Stimulated activated CD4-positive, alpha-beta T cell treated with anti-CD3 and anti-CD28 coated beads, Interleukin-4, amount 100 ng/mL, for 4 hours (primary cell): ENCODE data around the gene PGAM2.
"Not testable (repeated sequence)": the region's sequence is repeated elsewhere in the genome, so short reads cannot be mapped to it uniquely, and the experiment has no call there.

ENCODE experiments used
- DNase-seq, 2 experiments: peaks; one replicate each; pipeline ENCODE4 v3.0.0-alpha.2; 2020

Gene PGAM2

DNA sequence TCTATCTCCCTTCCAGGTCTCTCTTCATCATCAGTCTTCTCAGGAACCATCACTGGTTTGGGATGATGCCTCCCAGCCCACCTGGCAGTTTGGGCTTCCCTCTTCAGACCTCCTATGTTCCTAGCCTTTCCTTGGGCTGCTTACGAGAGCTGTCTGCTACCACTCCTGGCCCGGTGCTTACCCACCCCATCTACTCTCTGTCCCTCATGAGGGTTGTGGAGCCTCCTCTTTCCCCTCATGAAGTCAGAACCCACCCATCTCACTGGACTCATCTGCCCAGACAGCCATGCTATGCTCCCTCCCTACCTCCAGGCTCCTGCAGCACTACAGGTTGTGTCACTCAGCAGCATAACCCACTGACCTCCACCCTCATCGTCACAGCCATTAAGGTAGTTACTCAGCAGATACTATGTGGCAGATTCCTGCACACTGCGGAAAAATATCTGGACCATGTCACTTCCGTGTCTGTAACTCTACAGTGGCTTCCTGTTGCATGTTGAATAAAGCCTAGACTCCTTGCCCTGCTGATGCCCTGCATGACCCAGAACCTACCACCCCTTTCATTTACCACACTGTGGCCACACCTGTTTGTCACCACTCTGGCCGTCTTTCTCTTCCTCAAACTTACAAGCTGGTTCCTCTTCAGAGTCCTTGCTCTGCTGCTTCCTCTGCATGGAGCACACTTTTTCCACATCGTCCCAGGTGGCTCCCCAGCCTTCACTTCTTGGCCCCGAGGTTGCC is 18.9 kb downstream of the PGAM2 start:
- DNase-seq = peak in 1 of 2 experiments; percentile 24

DNA sequence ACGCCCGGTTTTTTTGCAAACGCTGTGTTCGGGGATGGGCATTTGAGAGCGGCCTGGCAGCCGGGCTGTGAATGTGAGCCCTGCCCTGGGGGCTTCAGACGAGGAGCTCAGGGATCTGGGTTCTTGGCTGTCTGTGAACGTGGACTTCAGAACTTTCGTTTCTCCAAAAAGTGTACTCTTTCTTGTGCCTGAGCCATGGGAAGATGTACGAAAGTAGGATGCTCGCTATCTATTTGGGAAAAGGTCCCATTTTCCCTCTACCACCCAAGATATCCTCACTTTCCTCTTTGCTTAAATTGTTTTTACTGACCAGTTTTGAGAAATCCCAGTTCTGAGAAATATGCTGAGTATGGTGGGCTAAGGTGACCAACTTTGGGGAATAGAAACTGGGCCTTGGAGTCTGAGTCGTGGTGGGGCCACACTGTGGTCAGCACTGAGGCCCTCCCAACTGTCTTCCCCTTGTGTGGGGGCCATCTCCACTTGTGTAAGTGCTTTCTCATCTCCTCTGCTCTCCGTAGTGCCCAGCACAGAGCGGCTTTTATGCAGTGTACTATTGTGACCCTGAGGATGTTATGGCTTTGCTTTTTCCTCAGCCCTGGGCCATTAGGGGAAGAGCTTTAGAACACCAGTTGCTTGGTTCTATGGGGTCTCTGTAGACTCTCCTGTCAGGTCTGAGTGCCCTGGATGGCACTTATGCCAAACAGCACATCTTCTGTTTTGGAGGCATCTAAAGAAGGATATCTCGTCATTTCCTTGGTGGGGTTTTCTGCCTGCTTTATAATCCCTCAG is 19.9 kb downstream of the PGAM2 start:
- no peak for DNase-seq

DNA sequence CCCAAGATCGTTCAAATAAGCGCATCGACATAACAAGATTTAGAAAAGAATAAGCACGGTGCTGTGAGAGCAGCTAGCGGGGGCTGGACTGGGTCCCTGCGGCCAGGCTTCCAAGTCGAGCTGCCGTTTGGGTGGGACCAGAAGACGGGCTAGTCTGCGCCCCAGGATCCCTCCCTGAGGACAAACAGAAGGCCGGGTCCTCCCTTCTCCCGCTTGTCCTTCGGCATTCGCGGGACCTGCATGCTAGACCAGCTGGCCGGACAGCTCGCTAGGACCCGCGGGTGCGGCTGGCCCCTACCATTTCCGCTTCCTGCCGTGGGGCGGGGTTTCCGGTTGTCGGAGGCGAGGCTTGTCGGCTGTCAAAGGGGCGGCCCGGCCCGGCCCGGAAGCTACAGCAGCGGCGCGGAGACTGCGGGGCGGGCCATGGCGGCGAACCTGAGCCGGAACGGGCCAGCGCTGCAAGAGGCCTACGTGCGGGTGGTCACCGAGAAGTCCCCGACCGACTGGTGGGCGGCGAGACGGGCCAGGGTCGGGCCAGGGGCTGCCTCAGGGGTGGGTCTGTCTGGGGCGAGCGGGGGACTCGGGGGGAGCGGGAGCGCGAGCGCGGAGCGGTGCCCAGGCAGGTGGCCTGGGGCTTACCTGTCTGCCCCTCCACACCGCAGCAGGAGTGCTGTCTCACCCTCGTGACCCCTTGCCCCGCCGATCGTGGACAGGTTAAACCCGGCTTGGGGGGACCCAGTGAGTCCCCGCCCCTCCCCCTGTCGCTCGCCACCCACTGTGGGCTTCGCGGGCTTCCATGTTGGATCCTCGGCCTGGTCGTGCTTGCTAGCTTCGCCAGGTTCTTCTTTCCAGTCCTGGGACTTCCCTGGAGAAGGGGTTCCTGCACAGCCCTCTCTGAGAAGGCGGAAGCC is 20.8 kb downstream of the PGAM2 start, which contains the start of gene DBNL:
Gene DBNL (plus strand): TSS at position 388 of the 911 bp plus-strand sequence. CDS start 36 bp downstream, at position 424.
- peak; percentile 84 to 89 for DNase-seq

DNA sequence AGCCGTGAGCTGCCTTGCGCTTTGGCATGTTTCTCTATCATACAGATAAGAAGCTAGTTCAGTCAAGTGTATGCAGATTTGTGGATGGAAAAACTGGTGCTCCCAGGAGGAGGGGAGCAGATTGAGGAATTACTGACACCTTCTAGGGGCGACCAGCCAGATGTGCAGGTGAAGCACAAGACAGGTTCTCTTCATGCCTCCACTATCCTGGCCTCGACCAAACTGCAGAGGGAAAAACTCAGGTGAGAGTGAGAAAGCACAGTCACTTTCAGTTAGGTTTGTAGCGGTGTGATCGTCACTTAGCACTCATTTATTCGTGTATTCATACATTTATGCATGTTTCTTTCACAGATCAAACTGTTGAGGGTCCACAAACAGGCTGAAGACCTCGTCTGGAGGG is 21.5 kb downstream of the PGAM2 start:
- no peak for DNase-seq

DNA sequence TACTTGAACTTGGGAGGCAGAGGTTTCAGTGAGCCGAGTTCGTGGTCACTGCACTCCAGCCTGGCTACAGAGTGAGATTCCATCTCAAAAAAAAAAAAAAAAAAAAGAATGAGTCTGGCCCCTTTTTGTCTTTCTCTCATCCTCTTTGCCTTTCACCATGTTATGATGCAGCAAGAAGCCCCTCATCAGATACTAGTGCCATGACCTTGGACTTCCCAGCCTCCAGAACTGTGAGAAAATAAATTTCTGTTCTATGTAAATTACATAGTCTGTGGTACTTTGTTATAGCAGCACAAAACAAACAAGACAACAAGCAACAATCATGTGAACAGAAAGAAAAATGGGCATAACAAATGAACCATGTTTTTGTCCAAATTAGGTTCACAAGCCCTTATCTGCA is 23.1 kb downstream of the PGAM2 start:
- DNase-seq = no peak

DNA sequence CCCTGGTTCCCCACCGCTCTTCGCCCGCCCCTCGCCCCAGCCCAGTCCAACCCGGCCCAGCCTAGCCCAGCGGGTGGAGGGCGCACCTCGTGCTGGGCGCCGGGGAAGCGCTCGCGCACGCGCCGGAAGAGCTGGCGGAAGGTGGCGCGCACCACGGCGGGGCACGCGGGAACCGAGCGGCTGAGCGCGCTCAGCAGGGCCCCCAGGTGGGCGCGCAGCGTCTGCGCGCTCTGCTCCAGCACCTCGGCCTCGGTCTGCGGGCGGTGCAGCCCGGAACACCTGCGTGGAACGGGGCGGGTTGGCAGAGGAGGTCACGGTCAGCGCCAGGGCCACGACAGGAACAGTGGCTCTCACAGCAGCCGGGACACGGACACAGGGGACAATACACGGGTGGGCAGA is 24.9 kb downstream of the PGAM2 start:
- DNase-seq = peak; percentile 57 to 68

DNA sequence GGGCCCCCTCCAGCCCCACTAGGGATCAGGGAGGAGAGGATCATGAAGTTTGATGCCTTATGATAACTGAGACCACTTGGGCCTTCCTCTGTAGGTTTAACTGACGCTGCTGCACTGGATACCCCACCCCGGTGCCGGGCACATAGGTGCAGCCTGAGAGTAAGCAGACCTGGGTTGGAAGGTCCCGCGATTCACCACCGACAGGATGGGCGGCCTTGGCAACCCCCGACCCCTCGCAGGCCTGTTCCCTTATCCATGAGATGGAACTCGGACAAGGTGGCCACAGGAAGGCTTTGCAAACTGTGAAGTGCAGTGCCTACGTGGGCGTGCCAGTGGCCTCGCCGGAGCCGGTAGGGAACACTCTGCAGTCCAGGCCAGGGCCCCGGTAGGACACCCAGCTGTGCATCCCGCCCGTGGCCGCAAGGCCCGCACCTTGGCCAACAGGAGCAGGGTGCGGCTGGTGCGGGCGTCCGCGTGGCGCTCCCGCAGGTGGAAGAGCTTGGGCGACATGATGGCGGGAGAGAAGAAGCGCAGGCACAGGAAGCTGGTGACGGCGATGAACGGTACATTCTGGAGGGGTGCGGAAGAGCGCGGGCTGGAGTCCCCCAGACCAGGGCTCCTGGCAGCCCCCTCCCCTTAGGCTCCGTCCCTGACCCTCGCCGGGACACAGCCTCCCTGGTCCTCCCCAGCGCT is 25.4 kb downstream of the PGAM2 start:
- not testable (repeated sequence) for DNase-seq

DNA sequence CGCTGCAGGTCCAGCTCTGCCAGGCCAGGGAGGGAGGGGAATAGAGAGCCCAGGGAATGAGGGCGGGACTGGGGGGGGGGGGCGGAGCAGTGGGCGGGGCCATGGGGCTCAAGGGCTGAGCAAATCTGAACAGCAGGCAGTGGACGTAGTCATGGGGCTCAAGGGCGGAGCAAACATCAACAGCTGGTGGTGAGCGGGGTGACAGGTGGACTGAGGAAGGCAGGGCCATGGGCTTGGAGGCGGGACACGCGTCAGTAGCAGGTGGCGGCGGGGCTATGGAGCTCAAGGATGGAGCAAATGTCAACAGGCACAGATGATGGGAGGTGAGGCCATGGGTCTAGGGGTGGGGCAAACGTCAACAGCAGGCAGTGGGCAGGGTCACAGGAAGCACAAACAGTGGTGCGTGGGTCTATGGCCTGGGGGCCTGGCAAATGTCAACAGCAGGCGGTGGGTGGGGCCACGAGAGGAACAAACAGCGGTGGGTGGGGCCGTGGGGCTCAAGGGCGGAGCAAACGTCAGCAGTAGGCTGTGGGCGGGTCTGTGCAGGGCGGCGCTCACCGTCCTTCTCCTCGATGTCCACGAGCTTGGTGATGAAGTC is 26.3 kb downstream of the PGAM2 start:
- peak; percentile 61 to 73 for DNase-seq

DNA sequence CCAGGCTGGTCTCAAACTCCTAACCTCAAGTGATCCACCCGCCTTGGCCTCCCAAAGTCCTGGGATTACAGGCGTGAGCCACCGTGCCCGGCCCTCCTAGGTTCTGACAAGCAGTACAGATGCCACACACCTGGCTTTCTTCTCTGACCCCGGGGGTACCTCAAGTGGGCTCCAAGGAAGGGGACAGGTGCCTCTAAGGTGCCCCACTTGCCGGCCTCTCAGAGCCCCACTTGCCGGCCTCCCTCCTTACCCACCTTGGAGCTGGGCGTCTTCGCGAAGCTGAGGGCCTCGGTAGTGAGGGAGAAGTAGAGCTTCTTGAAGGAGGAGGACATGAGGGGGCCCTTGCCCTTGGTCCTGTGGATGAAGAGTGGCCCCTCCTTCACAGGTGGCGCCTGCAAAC is 26.8 kb downstream of the PGAM2 start:
- not testable (repeated sequence) for DNase-seq

DNA sequence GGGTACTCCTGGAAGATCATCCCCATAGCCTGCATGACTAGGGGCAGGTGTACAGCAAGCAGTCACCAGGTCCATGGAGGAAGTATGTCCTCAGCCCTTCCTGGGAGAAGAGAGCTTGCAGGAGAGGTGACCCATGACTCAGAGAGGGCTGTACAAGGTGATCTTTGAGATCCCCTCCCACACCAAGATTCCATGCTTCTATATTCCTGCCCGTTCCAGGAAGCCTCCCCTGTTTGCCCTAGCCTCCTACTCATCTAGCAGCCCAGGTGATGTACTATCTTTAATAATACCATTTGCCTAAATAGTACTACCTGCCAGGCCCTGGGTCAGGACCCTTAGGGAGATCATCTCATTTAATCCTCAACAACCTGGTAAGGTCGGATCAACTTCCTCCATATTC is 27.4 kb downstream of the PGAM2 start:
- not testable (repeated sequence) for DNase-seq

DNA sequence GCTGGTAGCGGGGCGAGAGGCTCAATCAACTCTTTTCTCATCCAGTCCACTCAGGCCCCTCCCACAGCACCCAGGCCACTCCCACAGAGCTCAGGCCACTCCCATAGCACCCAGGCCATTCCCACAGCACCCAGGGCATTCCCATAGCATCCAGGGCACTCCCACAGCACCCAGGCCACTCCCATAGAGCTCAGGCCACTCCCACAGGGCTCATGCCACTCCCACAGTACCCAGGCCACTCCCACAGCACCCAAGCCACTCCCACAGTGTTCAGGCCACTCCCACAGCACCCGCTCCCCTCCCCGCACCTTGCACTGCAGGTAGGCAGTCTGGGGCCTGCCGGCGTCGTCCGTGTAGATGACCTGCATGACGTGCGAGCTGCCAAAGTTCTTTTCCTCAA is 29.0 kb downstream of the PGAM2 start:
- DNase-seq = not testable (repeated sequence)

DNA sequence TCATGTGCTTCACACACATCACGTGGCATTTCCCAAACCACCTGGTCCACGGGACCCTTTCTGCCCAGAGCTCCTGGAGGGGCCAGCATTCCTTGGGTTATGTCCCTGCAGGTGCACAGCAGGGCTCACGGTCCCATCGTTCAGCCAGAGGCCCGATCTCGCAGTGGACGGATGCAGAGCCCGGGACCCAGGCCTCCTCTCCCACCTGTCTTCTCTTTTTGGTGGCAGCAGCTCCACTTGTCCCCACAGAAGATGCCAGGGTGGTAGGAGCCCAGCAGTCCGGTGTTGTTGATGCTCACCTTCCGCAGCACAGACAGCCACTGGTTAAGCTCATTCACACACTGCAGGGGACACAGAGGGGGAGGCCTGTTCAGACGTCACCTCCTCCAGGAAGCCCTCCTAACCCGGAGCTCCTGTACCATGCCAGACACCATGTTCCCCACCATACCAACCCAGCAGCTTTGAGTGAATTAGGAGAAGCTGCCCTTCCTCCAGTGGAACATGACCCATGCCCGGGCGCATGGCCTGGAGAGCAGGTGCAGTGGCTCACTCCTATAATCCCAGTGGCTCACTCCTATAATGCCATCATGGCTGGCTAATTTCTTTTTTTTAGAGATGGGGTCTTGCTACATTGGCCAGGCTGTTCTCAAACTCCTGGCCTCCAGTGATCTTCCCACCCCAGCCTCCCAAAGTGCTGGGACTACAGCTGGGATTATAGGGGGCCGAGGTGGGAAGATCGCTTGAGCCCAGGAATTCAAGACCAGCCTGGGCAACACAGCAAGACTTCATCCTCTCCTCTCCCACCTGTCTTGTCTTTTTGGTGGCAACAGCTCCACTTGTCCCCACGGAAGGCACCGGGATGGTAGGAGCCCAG is 31.2 kb downstream of the PGAM2 start:
- not testable (repeated sequence) for DNase-seq

DNA sequence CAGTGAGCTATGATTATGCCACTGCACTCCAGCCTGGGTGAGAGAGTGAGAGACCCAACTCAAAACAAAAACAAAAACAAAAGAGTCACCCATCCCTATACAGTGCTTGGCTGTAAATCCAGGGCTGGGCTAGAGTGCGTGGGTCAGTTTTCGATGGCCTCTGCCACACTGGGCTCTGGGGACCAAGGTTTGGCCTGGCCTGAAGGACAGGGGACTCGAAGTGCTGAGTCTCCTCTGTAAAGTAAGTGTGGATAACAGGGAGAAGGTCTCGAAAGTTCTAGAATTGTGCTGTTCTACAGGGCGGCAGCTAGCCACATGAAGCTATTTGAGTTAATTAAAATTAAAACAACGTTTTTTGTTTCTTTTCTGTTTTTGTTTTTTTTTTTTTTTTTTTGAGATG is 33.3 kb downstream of the PGAM2 start:
- DNase-seq = not testable (repeated sequence)

DNA sequence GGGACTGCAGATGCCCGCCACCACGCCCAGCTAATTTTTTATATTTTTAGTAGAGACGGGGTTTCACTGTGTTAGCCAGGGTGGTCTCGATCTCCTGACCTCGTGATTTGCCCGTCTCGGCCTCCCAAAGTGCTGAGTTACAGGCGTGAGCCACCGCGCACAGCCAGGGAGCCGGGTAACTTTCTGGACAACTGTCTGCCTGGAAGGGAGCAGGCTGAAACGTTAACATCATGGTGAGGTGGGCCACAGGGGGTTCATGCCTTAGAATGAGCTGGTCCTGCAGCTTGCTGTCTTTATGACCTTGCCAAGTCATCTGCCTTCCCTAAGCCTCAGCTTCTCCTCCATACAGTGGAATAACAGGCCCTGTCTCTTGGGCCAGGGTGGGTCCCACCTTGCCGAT is 34.0 kb downstream of the PGAM2 start:
- DNase-seq = not testable (repeated sequence)

DNA sequence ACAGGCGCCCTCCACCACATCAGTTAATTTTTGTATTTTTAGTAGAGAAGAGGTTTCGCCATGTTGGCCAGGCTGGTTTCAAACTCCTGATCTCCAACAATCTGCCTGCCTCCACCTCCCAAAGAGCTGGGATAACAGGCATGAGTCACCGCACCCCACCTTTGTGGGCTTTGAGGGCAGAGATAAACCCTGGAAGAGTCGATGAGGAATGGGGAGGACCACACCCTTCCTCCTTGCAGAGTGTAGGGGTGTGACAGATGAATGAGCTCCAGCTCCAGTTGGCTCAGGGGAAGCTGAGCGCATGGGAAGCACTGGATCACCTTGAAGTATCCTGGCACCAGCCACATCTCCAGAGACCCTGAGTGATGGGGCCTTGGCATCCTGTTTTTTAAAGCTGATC is 35.3 kb downstream of the PGAM2 start:
- not testable (repeated sequence) for DNase-seq

DNA sequence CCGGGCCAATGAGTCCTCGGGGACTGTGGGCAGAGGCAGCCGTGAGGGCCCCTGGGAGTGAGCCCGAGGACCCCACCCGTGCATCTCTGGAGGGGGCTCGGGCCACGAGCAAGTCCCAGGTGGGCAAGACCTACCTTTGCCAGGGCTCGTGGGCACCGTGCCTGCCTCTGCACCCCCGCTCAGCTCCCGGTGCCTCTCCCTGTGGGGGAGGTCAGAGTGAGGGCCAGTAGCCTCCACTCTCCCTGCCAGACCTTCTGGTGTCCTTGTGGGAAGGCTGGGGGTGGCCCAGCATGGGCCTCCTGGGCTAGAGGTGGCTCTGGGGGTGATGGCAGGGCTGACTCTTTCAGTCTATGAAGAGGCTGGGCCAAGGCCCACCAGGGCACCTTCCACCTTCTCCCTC is 35.9 kb downstream of the PGAM2 start:
- DNase-seq = not testable (repeated sequence)

DNA sequence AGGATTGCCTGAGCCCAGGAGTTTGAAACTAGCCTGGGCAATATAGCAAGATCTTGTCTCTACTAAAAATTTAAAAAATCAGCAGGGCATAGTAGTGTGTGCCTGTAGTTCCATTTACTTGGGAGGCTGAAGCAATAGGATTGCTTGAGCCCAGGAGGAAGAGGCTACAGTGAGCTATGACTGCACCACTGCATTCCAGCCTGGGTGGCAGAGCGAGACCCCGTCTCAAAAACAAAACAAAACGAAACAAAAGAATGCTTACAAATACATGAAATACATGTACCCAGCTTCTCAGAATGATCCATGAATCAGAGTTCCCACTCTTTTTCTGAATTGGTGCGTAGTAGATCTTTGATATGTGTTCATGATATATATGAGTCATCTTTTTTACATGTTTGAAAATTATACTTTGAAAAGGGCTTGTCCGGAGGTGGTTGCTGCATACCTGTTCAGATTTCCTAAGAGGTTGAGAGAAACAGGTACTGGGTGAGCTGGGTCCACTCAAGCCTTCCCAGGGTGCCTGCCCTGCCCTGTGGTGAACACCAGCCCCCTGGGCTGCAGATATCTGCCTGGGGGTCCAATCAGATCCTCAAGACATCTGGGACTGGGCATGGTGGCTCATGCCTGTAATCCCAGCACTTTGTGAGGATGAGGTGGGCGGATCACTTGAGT is 42.4 kb downstream of the PGAM2 start:
- DNase-seq = not testable (repeated sequence)

DNA sequence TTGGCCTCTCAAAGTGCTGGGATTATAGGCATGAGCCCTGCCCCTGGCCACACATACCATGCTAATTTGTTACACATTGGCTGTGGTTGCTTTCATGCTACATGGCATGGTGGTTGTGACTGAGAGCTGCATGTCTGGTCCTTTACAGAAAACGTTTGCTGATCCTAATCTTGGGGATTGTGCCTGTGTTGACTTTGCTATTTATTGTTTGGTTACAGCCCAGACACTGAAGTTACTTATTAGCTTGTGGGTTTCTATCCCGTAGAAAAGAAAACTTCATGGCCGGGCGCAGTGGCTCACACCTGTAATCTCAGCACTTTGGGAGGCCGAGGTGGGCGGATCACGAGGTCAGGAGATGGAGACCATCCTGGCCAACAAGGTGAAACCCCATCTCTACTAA is 43.3 kb downstream of the PGAM2 start:
- not testable (repeated sequence) for DNase-seq

DNA sequence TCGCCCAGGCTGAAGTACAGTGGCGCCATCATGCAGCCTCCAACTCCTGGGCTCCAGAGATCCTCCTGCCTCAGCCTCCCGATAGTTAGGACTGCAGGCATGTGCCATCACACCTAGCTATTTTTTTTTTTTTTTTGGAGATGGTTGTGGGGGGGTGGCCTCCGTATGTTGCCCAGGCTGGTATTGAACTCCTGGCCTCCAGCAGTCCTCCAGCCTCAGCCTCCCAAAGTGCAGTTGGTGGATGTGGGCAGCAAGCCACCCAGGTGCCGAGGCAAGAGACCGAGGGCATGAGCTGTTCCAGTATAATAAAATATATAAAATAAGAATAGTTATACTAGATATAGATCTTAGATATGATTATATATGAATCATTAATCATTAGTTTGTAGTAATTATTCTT is 45.5 kb downstream of the PGAM2 start:
- not testable (repeated sequence) for DNase-seq
